ENCODE measurements around the gene EPB41. TPM values are rescaled to one million over a fixed set of nuclear protein-coding genes. Genes with fewer than 3 reads are reported as not detected.

Gene EPB41
- total and polyA plus RNA-seq, 2 experiments from 2014 or later = 0.89 to 1.5 TPM

DNA sequence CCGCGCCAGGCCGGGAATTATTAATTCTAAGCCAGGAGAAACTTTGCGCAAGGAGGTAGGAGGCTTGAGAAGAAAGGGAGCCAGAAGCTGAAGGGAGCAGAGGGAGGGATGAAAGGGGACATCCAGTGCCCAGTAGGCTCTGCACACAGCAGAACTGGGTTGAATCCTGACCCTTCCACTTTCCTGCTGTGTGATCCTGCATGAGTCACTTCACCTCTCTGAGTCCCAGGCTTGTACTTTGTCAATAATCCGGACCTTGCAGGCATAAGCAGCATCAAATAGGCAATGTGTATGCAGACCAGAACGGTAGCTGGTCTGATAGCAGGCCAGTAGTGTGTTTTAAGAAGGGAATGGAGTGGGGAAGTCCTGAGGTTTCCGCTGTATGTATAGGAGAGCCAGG, 25.5 kb upstream of the EPB41 start:
- H3K9me2 ChIP-seq (ENCODE audit: insufficient read depth) = no peaks in the 10 kb centered on the region
- H3K9ac ChIP-seq = no peak overlapping the region
- H3K4me3 ChIP-seq = no peak overlapping the region
- DNase-seq = no peak
- peaks cover 5% of the 10 kb centered on the region; the same call in 1 of the 2 replicates for H3K4me1 ChIP-seq (ENCODE audit: insufficient read depth)
- in situ Hi-C loops (cut with MboI) = loop anchor here (5.0 to 10.0 kb wide), 2 partner anchors 143 to 306 kb away; no protein-coding TSS in a partner anchor
- no peak overlapping the region for H3K27ac ChIP-seq
- WGBS, 2 experiments (ENCODE audit: low coverage in 1 of 2, low lambda C conversion rate in 2 of 2, missing lambda C conversion rate in 2 of 2) = 95 to 98% methylated on average over 7 of the region's 7 CpGs
- H3K4me2 ChIP-seq (ENCODE audit: unreplicated experiment) = no peak overlapping the region
- peaks cover 9% of the 10 kb centered on the region for H3F3A ChIP-seq (ENCODE audit: insufficient read depth)
- no peaks in the 10 kb centered on the region for H3K9me3 ChIP-seq (ENCODE audit: low read depth)
- H2AFZ ChIP-seq = no peak overlapping the region
- H4K20me1 ChIP-seq (ENCODE audit: insufficient read depth) = no peaks in the 10 kb centered on the region
- no peaks in the 10 kb centered on the region for H3K27me3 ChIP-seq (replicated peaks; ENCODE audit: insufficient read depth)
- no peaks in the 10 kb centered on the region for H3K36me3 ChIP-seq (ENCODE audit: low read depth)
- TF ChIP-seq EZH2phosphoT487 (IDR thresholded peaks at IDR 0.05; ENCODE audit: insufficient read depth, low read depth) (no peak), EZH2 (IDR thresholded peaks at IDR 0.05; ENCODE audit: insufficient read depth, poor library complexity, severe bottlenecking) (no peak)
- no peaks in the 10 kb centered on the region for H3K79me2 ChIP-seq (ENCODE audit: insufficient read depth)

DNA sequence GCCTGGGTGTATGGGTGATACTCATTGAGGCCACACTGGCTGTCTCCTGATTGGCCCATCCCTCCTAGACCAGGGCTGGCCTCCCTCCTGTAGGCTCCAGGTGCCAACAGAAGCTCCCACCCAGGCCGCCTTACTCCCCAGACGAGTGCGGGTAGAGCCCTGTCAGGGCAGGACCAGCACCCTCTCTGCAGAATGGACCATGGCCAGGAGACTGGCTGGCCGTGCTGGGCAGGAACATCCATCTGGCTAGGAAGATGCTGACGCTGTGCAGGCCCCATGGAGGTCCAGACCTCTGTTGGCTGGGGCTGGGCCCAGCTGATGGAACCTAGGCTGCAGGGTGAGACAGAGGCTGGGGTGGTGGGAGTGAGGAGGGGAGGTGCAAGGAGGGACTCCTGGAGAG, 25.0 kb upstream of the EPB41 start:
- no peak overlapping the region for H3K27ac ChIP-seq
- TF ChIP-seq EZH2phosphoT487 (IDR thresholded peaks at IDR 0.05; ENCODE audit: insufficient read depth, low read depth) (no peak), EZH2 (IDR thresholded peaks at IDR 0.05; ENCODE audit: insufficient read depth, poor library complexity, severe bottlenecking) (no peak)
- no peak overlapping the region for H3K4me3 ChIP-seq
- no peaks in the 10 kb centered on the region for H3K9me2 ChIP-seq (ENCODE audit: insufficient read depth)
- no peak for DNase-seq
- no peaks in the 10 kb centered on the region for H3K36me3 ChIP-seq (ENCODE audit: low read depth)
- no peaks in the 10 kb centered on the region for H4K20me1 ChIP-seq (ENCODE audit: insufficient read depth)
- no peaks in the 10 kb centered on the region for H3K9me3 ChIP-seq (ENCODE audit: low read depth)
- H3K4me2 ChIP-seq (ENCODE audit: unreplicated experiment) = no peak overlapping the region
- no peaks in the 10 kb centered on the region for H3K79me2 ChIP-seq (ENCODE audit: insufficient read depth)
- no peak overlapping the region for H3K9ac ChIP-seq
- H3F3A ChIP-seq (ENCODE audit: insufficient read depth) = peaks cover 9% of the 10 kb centered on the region
- peaks cover 5% of the 10 kb centered on the region; the same call in 1 of the 2 replicates for H3K4me1 ChIP-seq (ENCODE audit: insufficient read depth)
- no peak overlapping the region for H2AFZ ChIP-seq
- no peaks in the 10 kb centered on the region for H3K27me3 ChIP-seq (replicated peaks; ENCODE audit: insufficient read depth)
- in situ Hi-C loops (cut with MboI) = loop anchor here (5.0 to 10.0 kb wide), 2 partner anchors 143 to 305 kb away; no protein-coding TSS in a partner anchor
- 82 to 89% methylated on average over 5 of the region's 5 CpGs for WGBS, 2 experiments (ENCODE audit: low coverage in 1 of 2, low lambda C conversion rate in 2 of 2, missing lambda C conversion rate in 2 of 2)

DNA sequence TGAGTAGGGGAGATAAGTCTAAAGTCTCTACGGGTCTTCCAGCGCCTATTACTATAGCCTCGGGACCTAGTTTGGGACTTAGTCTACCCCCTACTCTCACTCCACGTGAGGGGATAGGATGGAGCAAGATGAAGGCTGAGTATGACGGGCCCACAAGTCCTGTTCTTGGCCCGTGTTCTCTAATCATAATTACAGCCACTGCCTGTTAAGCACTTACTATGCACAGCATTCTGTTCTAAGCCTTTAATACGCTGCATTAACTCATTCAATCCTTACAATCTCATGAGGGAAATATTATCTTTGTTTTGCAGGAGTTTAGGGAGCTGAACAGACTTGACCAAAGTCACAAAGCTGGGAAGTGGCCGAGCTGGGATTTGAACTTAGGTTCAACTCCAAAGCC, 23.9 kb upstream of the EPB41 start:
- Histone ChIP-seq H2AFZ (no peak overlapping the region), H4K20me1 (ENCODE audit: insufficient read depth) (no peaks in the 10 kb centered on the region), H3K4me3 (no peak overlapping the region), H3K79me2 (ENCODE audit: insufficient read depth) (no peaks in the 10 kb centered on the region), H3K9me2 (ENCODE audit: insufficient read depth) (no peaks in the 10 kb centered on the region), H3K27ac (no peak overlapping the region), H3K4me2 (ENCODE audit: unreplicated experiment) (no peak overlapping the region), H3K9ac (no peak overlapping the region), H3K27me3 (replicated peaks; ENCODE audit: insufficient read depth) (no peaks in the 10 kb centered on the region), H3K4me1 (ENCODE audit: insufficient read depth) (no peaks in the 10 kb centered on the region), H3K36me3 (ENCODE audit: low read depth) (no peaks in the 10 kb centered on the region), H3K9me3 (ENCODE audit: low read depth) (no peaks in the 10 kb centered on the region), H3F3A (ENCODE audit: insufficient read depth) (peaks cover 9% of the 10 kb centered on the region)
- TF ChIP-seq EZH2phosphoT487 (IDR thresholded peaks at IDR 0.05; ENCODE audit: insufficient read depth, low read depth) = no peak
- no peak for TF ChIP-seq EZH2 (IDR thresholded peaks at IDR 0.05; ENCODE audit: insufficient read depth, poor library complexity, severe bottlenecking)
- in situ Hi-C loops (cut with MboI) = no loop called here
- 81 to 84% methylated on average over 8 of the region's 8 CpGs for whole genome bisulfite sequencing, 2 experiments (ENCODE audit: low coverage in 1 of 2, low lambda C conversion rate in 2 of 2, missing lambda C conversion rate in 2 of 2)
- no peak for DNase-seq

DNA sequence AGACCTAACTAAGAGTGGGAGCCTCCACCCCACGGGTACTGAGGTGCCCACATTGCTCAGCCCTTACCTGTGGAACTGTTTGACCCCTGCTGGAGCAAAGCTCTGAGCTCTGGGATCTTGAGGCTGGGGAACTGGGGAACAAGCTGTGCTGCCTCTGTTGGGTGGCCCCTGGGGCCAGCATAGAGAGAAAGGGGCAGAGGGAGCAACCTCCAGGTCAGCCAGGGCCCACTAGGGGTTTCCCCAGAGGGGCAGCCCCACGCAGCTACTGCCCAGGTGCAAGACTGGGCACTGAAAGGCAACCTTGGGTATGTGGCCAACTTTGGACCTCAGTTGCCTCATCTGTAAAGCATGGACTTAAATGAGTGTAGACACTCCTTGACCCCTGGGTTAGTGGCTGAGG, 23.5 kb upstream of the EPB41 start:
- no peak overlapping the region for H3K27ac ChIP-seq
- TF ChIP-seq EZH2phosphoT487 (IDR thresholded peaks at IDR 0.05; ENCODE audit: insufficient read depth, low read depth) = no peak
- TF ChIP-seq EZH2 (IDR thresholded peaks at IDR 0.05; ENCODE audit: insufficient read depth, poor library complexity, severe bottlenecking) = no peak
- WGBS, 2 experiments (ENCODE audit: low coverage in 1 of 2, low lambda C conversion rate in 2 of 2, missing lambda C conversion rate in 2 of 2) = 73 to 86% methylated on average over 2 of the region's 2 CpGs
- H3K4me2 ChIP-seq (ENCODE audit: unreplicated experiment) = no peak overlapping the region
- H3K36me3 ChIP-seq (ENCODE audit: low read depth) = no peaks in the 10 kb centered on the region
- peaks cover 7% of the 10 kb centered on the region for H3F3A ChIP-seq (ENCODE audit: insufficient read depth)
- H3K4me3 ChIP-seq = no peak overlapping the region
- H3K9ac ChIP-seq = no peak overlapping the region
- H3K9me2 ChIP-seq (ENCODE audit: insufficient read depth) = no peaks in the 10 kb centered on the region
- no peak overlapping the region for H2AFZ ChIP-seq
- no peaks in the 10 kb centered on the region for H4K20me1 ChIP-seq (ENCODE audit: insufficient read depth)
- H3K9me3 ChIP-seq (ENCODE audit: low read depth) = no peaks in the 10 kb centered on the region
- H3K27me3 ChIP-seq (replicated peaks; ENCODE audit: insufficient read depth) = no peaks in the 10 kb centered on the region
- H3K79me2 ChIP-seq (ENCODE audit: insufficient read depth) = no peaks in the 10 kb centered on the region
- no peaks in the 10 kb centered on the region for H3K4me1 ChIP-seq (ENCODE audit: insufficient read depth)
- no peak for DNase-seq
- in situ Hi-C loops (cut with MboI) = no loop called here

DNA sequence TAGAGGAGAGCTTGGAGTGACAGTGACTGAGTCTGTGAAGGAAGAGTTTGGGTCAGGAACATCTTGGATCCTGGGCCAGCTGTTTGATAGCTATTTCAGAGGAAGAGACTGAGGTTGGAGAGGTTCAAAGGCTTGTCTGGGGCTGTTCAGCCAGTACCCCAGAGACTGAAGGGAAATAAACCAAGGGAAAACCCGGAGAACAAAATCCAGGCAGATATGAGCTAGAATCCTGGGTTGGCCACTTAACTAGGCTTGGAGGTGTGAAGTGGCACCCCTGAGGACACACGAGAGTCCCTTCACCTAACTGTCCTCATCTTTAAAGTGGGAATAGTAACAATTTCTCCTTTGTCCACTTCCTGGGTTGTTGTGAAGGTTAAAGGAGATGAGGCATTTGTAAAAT, 23.1 kb upstream of the EPB41 start:
- no peak for TF ChIP-seq EZH2 (IDR thresholded peaks at IDR 0.05; ENCODE audit: insufficient read depth, poor library complexity, severe bottlenecking)
- TF ChIP-seq EZH2phosphoT487 (IDR thresholded peaks at IDR 0.05; ENCODE audit: insufficient read depth, low read depth) = no peak
- Histone ChIP-seq H3K4me3 (no peak overlapping the region), H3K4me2 (ENCODE audit: unreplicated experiment) (no peak overlapping the region), H3K9ac (no peak overlapping the region), H3K9me2 (ENCODE audit: insufficient read depth) (no peaks in the 10 kb centered on the region), H3K79me2 (ENCODE audit: insufficient read depth) (no peaks in the 10 kb centered on the region), H3K27ac (no peak overlapping the region), H3K4me1 (ENCODE audit: insufficient read depth) (no peaks in the 10 kb centered on the region), H3K36me3 (ENCODE audit: low read depth) (no peaks in the 10 kb centered on the region), H2AFZ (no peak overlapping the region), H3F3A (ENCODE audit: insufficient read depth) (peaks cover 2% of the 10 kb centered on the region), H3K9me3 (ENCODE audit: low read depth) (no peaks in the 10 kb centered on the region), H4K20me1 (ENCODE audit: insufficient read depth) (no peaks in the 10 kb centered on the region), H3K27me3 (replicated peaks; ENCODE audit: insufficient read depth) (no peaks in the 10 kb centered on the region)
- 96 to 97% methylated on average over 2 of the region's 2 CpGs for WGBS, 2 experiments (ENCODE audit: low coverage in 1 of 2, low lambda C conversion rate in 2 of 2, missing lambda C conversion rate in 2 of 2)
- no peak for DNase-seq
- in situ Hi-C loops (cut with MboI) = no loop called here

Measured in GM23248 (cell line).